Aorta (tissue), 5 donors: Measurements from ENCODE around the gene EDARADD. TPM values are rescaled to one million over a fixed set of nuclear protein-coding genes. Genes with fewer than 3 reads are reported as not detected.
"Not testable (repeated sequence)": the region's sequence is repeated elsewhere in the genome, so short reads cannot be mapped to it uniquely, and the experiment has no call there.

ENCODE experiments used
- ATAC-seq: fragments of 200-7000 bp; cut with Tn5 transposase; one replicate; pipeline ENCODE4 v1.9.1; 2022; ENCODE audit warnings: moderate library complexity; ENCODE audit not compliant: low FRiP score
- DNase-seq, 2 donors: peaks; one replicate each; pipeline ENCODE4 v3.0.0-alpha.2; 2020
- H3K27ac ChIP-seq, 2 donors: one replicate each; pipeline ENCODE4 v1.5.1; 2013; ENCODE audit warnings: low read length in 2 of 2, mild to moderate bottlenecking in 2 of 2, moderate library complexity in 2 of 2, control low read depth in 1 of 2, inconsistent platforms in 1 of 2, low read depth in 1 of 2
- H3K27me3 ChIP-seq, 2 donors: one replicate each; pipeline ENCODE4 v1.6.1; 2013; ENCODE audit warnings: control low read depth in 1 of 2, low read length in 1 of 2, mild to moderate bottlenecking in 1 of 2, moderate library complexity in 1 of 2; ENCODE audit not compliant: insufficient read depth in 2 of 2, control insufficient read depth in 1 of 2
- H3K36me3 ChIP-seq, 2 donors: one replicate each; pipeline ENCODE4 v1.6.1; 2013; ENCODE audit warnings: control low read depth in 1 of 2, low read length in 1 of 2, mild to moderate bottlenecking in 1 of 2; ENCODE audit not compliant: insufficient read depth in 2 of 2, control insufficient read depth in 1 of 2
- H3K4me1 ChIP-seq, 2 donors: one replicate each; pipeline ENCODE4 v1.6.1; 2013; ENCODE audit warnings: low read length in 2 of 2, control low read depth in 1 of 2, mild to moderate bottlenecking in 1 of 2, moderate library complexity in 1 of 2; ENCODE audit not compliant: insufficient read depth in 2 of 2, control insufficient read depth in 1 of 2
- H3K4me3 ChIP-seq, 2 donors: one replicate each; pipeline ENCODE4 v1.5.1; 2013; ENCODE audit warnings: low read length in 2 of 2, control low read depth in 1 of 2, mild to moderate bottlenecking in 1 of 2
- H3K9me3 ChIP-seq: one replicate; pipeline ENCODE4 v1.6.1; 2013; ENCODE audit warnings: mild to moderate bottlenecking, low read length; ENCODE audit not compliant: control insufficient read depth
- WGBS, 2 donors: extraction: QIAGEN DNeasy Blood & Tissue Kit; methylation state at CpG; one replicate each; pipeline ENCODE4 v1.1.7; 2013; 5-methylcytosine and 5-hydroxymethylcytosine counted together
- intact Hi-C, 2 donors: fragments of 100-400 bp; cut with DNase I; formaldehyde crosslinking; loops; one replicate each; pipeline versions ENCODE4 v1.14.2 to v1.15.0; 2022
- polyA plus RNA-seq, 2 donors: library from polyadenylated mRNA; stranded (reverse); fragments of 200-250 nt; gene quantifications; one replicate each; pipeline ENCODE4 v1.2.3, GENCODE V29; 2013
- total RNA-seq, 2 donors: library from RNA; stranded (reverse); fragmentation: NEBNext Ultra II Directional; extraction: Animal tissue kit (Norgen Biotek cat#: 25700); gene quantifications; one replicate each; pipeline ENCODE4 v1.2.1, GENCODE V29; 2021
- donor health status: healthy with polysubstance abuse.
- donor health status: Bipolar disorder and iron deficiency.
- donor health status: DM: no; HTN: no; CAD: no.
- donor health status: DM: no; HTN: no; CAD: no.
- donor health status: DM: yes; HTN: yes; CAD: no.

Gene EDARADD
- total and polyA plus RNA-seq, 4 donors: 0.25 to 0.59 (median 0.43) TPM

DNA sequence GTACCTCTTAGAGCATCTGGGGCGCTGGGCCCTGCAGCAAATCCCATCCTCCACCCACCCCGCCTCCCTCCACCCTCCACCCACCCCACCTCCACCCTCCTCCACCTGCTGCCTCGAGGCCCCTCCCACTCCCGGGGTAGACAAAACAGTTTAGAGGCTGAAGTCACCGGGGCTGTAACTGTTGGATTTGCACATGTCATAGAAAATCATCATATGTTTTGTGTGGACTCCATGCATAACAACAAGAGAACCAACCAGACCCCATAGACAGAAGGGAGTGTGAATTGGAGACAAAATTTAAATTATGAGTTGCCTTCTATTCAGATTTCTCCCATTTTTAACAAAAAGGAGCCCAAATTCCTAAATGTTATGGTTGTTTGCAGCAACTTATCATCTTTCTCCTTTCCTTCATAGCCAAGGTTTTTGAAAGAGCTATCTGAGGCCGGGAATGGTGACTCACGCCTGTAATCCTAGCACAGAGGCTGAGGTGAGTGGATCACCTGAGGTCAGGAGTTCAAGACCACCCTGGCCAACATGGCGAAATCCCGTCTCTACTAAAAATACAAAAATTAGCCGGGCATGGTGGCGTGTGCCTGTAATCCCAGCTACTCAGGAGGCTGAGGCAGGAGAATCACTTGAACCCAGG lies 101.5 kb downstream of the EDARADD start:
- ATAC-seq: no peak
- Histone ChIP-seq H3K27me3 (no peaks in the 10 kb centered on the region), H3K27ac (no peak overlapping the region)

DNA sequence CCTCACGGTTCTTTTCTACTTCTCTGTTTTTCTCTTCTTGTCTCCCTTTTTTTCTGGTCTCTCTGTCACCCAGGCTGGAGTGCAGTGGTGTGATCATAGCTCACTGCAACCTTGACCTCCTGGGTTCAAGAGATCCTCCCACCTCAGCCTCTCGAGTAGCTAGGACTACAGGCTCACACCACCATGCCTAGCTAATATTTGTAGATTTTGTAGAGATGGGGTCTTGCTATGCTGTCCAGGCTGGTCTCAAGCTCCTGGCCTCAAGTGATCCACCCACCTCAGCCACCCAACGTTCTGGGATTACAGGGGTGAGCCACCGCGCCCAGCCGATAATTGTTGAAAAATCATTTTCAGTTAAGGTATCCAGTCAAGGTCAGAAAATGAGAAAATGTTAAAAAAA lies 103.8 kb downstream of the EDARADD start:
- Histone ChIP-seq H3K9me3 (no peaks in the 10 kb centered on the region), H3K4me3 (no peak overlapping the region), H3K36me3 (no peaks in the 10 kb centered on the region), H3K4me1 (no peaks in the 10 kb centered on the region), H3K27ac (no peak overlapping the region), H3K27me3 (no peaks in the 10 kb centered on the region)
- WGBS, 2 donors: 85 to 88% methylated on average over 6 of the region's 6 CpGs
- ATAC-seq (no peak), DNase-seq (no peak)
- intact Hi-C loops: no loop called here

More for the DNA sequence above, 101.5 kb downstream of the EDARADD start:
- Histone ChIP-seq H3K4me1 (no peaks in the 10 kb centered on the region), H3K36me3 (no peaks in the 10 kb centered on the region), H3K9me3 (no peaks in the 10 kb centered on the region), H3K4me3 (no peak overlapping the region)
- WGBS, 2 donors: 68 to 74% methylated on average over 9 to 11 of the region's 11 CpGs
- intact Hi-C loops: no loop called here
- DNase-seq: no peak

DNA sequence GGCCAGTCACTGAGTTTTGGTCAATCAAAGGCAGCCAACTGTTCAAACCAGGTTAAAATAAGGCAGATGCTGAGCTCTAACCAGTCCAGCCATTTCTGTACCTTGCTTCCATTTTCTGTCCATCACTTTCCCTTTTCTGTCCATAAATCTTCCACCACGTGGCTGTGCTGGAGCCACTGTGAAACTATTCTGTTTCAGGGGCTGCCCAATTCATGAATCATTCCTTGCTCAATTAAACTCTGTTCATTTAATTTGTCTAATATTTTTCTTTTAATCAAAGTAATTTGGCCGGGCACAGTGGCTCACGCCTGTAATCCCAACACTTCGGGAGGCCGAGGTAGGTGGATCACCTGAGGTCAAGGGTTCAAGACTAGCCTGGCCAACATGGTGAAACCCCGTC lies 107.0 kb downstream of the EDARADD start:
- H3K4me3 ChIP-seq: no peak overlapping the region
- H3K4me1 ChIP-seq: no peaks in the 10 kb centered on the region
- H3K36me3 ChIP-seq: no peaks in the 10 kb centered on the region
- no peak for DNase-seq
- no peak overlapping the region for H3K27ac ChIP-seq
- H3K27me3 ChIP-seq: no peaks in the 10 kb centered on the region
- no peak for ATAC-seq
- intact Hi-C loops: no loop called here
- WGBS, 2 donors: 89 to 94% methylated on average over 6 of the region's 6 CpGs
- H3K9me3 ChIP-seq: no peaks in the 10 kb centered on the region

DNA sequence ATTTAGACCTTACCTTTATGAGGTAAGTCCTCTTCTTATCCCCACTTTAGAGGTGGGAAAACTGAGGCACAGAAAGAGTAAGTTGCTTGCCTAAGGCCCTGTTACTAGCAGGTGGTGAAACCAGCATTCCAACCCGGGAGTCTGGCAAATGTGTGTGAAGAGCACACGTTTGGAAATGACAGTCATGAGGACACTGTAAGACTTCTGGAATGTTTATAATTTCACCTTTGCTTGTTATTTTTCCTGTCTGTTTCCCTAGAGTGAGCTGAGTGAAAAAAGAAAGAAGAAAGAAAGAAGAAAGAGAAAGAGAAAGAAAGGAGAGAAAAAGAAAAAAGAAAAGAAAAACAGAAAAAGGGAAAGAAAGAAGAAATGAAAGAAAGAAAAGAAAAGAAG lies 108.5 kb downstream of the EDARADD start:
- Histone ChIP-seq H3K4me3 (no peak overlapping the region), H3K9me3 (no peaks in the 10 kb centered on the region), H3K4me1 (peaks cover 0 to 2% of the 10 kb centered on the region in 2 donors), H3K27me3 (no peaks in the 10 kb centered on the region), H3K27ac (no peak overlapping the region), H3K36me3 (no peaks in the 10 kb centered on the region)
- intact Hi-C loops: no loop called here
- ATAC-seq: no peak
- WGBS, 2 donors: 41 to 44% methylated on average over 2 of the region's 2 CpGs
- no peak for DNase-seq

DNA sequence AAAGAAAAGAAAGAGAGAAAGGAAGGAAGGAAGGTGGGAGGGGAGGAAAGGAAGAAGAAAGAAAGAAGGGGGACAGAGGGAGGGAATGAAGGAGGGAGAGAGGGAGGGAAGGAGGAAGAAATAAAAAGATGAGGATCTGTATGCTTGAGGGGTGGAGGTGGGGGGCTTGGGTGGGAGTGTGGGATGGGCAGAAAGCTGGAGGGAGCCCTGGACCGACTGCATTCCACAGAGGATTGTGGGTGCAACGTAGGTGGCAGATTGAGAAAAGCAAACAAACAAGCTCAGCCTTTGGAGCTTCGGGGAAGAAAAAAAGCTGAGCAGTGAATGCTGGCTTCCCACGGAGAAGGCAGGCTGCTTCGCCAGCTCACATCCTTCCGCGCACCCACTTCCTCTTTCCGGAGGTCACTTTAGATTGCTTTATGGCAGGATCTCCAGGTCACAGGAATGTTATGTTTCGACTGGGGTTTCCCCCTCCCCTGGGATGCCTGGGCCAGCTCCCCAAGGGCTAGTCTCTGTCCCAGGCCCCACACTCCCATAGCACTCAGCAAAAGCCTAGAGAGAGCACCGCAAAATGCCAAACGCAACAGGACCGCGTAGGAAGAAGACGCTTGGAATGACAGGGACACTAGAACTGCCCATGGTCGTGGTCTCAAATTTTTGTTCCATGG lies 109.0 kb downstream of the EDARADD start:
- peaks cover 0 to 2% of the 10 kb centered on the region in 2 donors for H3K4me1 ChIP-seq
- no peaks in the 10 kb centered on the region for H3K27me3 ChIP-seq
- 21 to 22% methylated on average over 15 of the region's 15 CpGs for WGBS, 2 donors
- H3K4me3 ChIP-seq: peak overlapping the region in 1 of 2 donors; percentile 63
- peak; percentile 80 to 81 for DNase-seq
- H3K36me3 ChIP-seq: no peaks in the 10 kb centered on the region
- intact Hi-C loops: no loop called here
- ATAC-seq: peak; percentile 54
- no peaks in the 10 kb centered on the region for H3K9me3 ChIP-seq
- H3K27ac ChIP-seq: no peak overlapping the region

DNA sequence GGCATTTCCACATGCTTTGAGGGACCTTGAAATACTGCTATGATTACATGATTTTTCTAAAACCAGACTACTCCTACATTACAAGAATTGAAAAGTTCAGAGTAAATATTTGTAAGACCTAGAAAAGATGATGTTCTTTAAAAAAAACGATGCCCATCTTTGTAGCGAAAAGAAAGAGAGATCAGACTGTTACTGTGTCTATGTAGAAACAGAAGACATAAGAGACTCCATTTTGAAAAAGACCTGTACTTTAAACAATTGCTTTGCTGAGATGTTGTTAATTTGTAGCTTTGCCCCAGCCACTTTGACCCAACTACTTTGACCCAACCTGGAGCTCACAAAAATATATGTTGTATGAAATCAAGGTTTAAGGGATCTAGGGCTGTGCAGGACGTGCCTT lies 110.3 kb downstream of the EDARADD start:
- H3K27me3 ChIP-seq, intact Hi-C loops, H3K9me3 ChIP-seq, H3K27ac ChIP-seq, H3K36me3 ChIP-seq, H3K4me3 ChIP-seq, DNase-seq, H3K4me1 ChIP-seq, ATAC-seq: not testable (repeated sequence)
- WGBS, 2 donors: 89 to 90% methylated on average over 3 of the region's 3 CpGs

DNA sequence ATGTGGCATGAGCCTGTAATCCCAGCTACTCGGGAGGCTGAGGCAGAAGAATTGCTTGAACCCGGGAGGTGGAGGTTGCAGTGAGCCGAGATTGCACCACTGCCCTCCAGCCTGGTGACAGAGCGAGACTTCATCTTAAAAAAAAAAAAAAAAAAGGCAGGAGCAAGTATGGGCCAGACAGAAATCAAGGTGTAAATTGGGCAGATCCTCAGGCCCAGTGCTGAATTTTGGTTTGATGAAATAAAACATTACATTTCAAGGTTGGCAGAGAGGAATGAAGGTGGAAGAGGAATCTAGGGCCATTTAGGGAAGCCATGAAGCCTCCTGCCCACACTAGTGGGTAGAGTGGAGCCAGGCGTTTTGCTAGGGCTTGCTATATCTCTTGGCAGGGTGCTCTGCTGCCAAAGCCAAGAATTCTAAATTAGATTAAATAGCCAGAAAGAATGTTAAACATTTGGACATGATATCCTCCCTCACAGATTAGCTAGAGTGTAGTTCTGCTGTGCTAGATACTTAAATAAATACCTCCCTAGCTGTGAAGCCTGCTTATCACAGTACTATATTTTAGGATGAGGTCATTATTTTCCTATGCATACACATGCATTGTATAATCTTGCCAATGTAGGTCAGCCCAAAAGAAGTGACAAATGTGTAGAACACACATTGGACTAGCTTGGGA lies 113.1 kb downstream of the EDARADD start:
- Histone ChIP-seq H3K9me3 (no peaks in the 10 kb centered on the region), H3K4me3 (no peak overlapping the region), H3K36me3 (no peaks in the 10 kb centered on the region), H3K27me3 (no peaks in the 10 kb centered on the region), H3K4me1 (peaks cover 0 to 2% of the 10 kb centered on the region in 2 donors), H3K27ac (no peak overlapping the region)
- no peak for ATAC-seq
- 20 to 42% methylated on average over 5 of the region's 5 CpGs for WGBS, 2 donors
- intact Hi-C loops: no loop called here
- no peak for DNase-seq

DNA sequence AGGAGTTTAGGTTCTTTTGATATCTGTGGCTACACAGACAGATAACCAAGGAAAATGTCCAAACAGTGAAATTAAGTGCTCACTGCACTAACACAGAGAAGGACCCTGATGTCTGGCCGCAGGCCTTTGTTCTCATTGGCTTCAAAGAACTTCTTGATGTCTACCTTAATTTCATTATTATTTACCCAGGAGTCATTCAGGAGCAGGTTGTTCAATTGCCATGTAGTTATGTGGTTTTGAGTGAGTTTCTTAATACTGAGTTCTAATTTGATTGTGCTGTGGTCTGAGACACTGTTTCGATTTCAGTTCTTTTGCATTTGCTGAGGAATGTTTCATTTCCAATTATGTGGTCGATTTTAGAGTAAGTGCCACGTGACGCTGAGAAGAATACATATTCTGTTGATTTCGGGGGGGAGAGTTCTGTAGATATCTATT lies 114.5 kb downstream of the EDARADD start:
- ATAC-seq (no peak), DNase-seq (no peak)
- Histone ChIP-seq H3K27me3 (no peaks in the 10 kb centered on the region), H3K4me3 (no peak overlapping the region), H3K27ac (no peak overlapping the region), H3K36me3 (no peaks in the 10 kb centered on the region), H3K4me1 (peaks cover 0 to 2% of the 10 kb centered on the region in 2 donors), H3K9me3 (no peaks in the 10 kb centered on the region)
- intact Hi-C loops: no loop called here
- WGBS, 2 donors: 86 to 89% methylated on average over 6 of the region's 6 CpGs
